Large intestine (tissue), 3 donors: Measurements from ENCODE around the gene LRIG2. TPM values are rescaled to one million over a fixed set of nuclear protein-coding genes. Genes with fewer than 3 reads are reported as not detected.
"Not testable (repeated sequence)": the region's sequence is repeated elsewhere in the genome, so short reads cannot be mapped to it uniquely, and the experiment has no call there.

Experiments used
- DNase-seq, 2 donors: peaks; one replicate each; pipeline versions ENCODE4 v3.0.0 to v3.0.0-alpha.2; 2013
- H3K27ac ChIP-seq: one replicate; pipeline ENCODE4 v1.5.1; 2013; ENCODE audit warnings: low read length
- H3K27me3 ChIP-seq: 2 replicates; pipeline ENCODE4 v1.6.1; 2013; ENCODE audit warnings: low read length; ENCODE audit not compliant: control insufficient read depth, insufficient read depth
- H3K36me3 ChIP-seq: 2 replicates; pipeline ENCODE4 v1.6.1; 2013; ENCODE audit warnings: low read length; ENCODE audit not compliant: control insufficient read depth, insufficient read depth
- H3K4me1 ChIP-seq: one replicate; pipeline ENCODE4 v1.6.1; 2013; ENCODE audit warnings: low read length; ENCODE audit not compliant: control insufficient read depth, insufficient read depth
- H3K4me3 ChIP-seq: one replicate; pipeline ENCODE4 v1.5.1; 2013; ENCODE audit warnings: low read length
- H3K9me3 ChIP-seq: one replicate; pipeline ENCODE4 v1.6.1; 2013; ENCODE audit warnings: mild to moderate bottlenecking, low read depth, low read length, moderate library complexity; ENCODE audit not compliant: control insufficient read depth
- whole genome bisulfite sequencing: methylation state at CpG from one replicate; pipeline ENCODE4 v1.1.5; 2013; ENCODE audit warnings: low lambda C conversion rate; ENCODE audit not compliant: insufficient coverage; 5-methylcytosine and 5-hydroxymethylcytosine counted together
- polyA plus RNA-seq: library from polyadenylated mRNA; unstranded; fragments of 120-200 nt; gene quantifications from one replicate; pipeline ENCODE4 v1.2.1, GENCODE V29; 2013

The LRIG2 gene
- polyA plus RNA-seq, 1 donor: 12.6 TPM

GRCh38 chr1:113040718-113041412 is 32.1 kb upstream of the LRIG2 start:
- H3K9me3 ChIP-seq: no peaks in the 10 kb centered on the region
- H3K27me3 ChIP-seq: no peaks in the 10 kb centered on the region
- H3K4me3 ChIP-seq: no peak overlapping the region
- no peak overlapping the region for H3K27ac ChIP-seq
- no CpG with 5 or more reads among the region's 8 CpGs for WGBS
- H3K36me3 ChIP-seq: no peaks in the 10 kb centered on the region
- peaks cover 24% of the 10 kb centered on the region for H3K4me1 ChIP-seq
- no peak for DNase-seq

DNA sequence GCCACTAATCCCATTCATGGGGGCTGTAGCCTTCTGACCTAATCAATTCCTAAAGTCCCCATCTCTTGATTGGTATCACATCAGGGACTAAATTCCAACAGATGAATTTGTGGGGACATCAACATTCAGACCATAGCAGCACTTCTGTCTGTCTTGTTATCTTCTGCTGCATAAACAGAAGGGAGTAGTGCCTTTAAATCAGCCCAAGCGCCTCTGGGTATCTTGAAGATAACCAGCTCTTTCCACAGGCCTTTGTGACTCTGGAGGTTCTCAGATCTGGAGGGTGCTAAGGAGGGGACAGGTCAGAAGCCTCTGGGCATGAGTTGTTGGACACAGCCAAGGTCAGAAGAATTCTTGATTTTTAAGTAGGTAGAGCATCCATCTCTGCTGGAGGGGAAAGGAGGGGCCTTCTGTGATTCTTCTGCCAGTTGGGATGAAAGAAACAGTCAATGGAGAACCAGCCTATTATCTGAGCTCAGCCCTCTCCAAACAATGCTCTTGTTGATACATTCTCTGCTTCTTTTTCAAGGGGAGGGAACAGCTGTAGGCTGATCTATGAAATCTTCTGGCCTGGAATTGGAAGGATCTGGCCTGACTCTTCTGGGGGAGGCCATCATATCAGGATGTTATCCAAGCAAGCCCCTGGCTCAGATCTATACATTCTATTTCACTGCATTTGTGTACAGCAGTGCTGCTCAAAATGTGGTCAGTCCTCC is 31.3 kb upstream of the LRIG2 start:
- Histone ChIP-seq H3K9me3 (no peaks in the 10 kb centered on the region), H3K27ac (peak overlapping the region; percentile 96), H3K36me3 (no peaks in the 10 kb centered on the region), H3K4me3 (no peak overlapping the region), H3K27me3 (no peaks in the 10 kb centered on the region), H3K4me1 (peaks cover 24% of the 10 kb centered on the region)
- WGBS: no CpG with 5 or more reads among the region's 1 CpG
- DNase-seq: no peak

DNA sequence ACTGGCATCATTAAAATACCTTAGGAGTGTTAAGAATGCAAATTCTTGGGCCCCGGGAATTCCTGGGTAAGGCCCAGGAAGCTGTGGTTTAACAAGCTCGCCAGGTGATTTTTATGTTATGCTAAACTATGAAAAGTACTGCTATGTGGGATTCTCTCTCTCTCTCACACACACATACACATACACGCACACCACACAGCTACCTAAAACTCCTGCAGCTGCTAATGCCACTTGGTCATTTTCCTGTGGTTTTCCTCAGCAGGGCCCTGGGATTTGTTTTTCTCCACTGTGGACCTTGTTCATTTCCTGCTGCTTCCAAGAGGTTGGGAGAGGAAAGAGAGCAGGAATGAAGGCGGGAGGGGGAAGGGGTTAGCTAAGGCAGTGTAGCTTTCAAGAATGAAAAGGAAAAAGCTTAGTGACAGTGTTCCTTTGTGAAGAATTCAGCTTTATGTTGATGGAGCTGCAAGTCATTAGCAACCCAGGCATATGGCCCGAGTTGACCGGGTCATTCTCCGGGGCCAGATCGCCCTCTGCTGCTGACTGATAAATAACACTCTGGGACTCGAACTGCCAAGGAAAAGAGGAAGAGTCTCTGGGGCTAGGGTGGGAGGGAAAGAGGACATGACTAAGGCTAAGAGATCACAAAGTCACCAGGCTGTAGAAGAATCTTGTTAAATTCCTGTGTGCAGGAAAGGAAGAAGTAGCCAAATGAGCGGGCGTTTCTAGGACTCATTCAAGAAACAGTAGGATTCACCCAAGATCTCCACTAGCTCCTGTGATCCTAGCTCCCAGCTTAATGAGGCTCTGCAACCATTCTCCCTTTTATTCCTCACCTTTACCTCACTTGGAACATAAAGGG is 30.5 kb upstream of the LRIG2 start:
- Histone ChIP-seq H3K36me3 (no peaks in the 10 kb centered on the region), H3K27ac (peak overlapping the region; percentile 96), H3K4me3 (no peak overlapping the region), H3K27me3 (no peaks in the 10 kb centered on the region), H3K4me1 (peaks cover 30% of the 10 kb centered on the region), H3K9me3 (no peaks in the 10 kb centered on the region)
- peak; percentile 64 to 75 for DNase-seq
- WGBS: 100% methylated on average over 1 of the region's 11 CpGs

DNA sequence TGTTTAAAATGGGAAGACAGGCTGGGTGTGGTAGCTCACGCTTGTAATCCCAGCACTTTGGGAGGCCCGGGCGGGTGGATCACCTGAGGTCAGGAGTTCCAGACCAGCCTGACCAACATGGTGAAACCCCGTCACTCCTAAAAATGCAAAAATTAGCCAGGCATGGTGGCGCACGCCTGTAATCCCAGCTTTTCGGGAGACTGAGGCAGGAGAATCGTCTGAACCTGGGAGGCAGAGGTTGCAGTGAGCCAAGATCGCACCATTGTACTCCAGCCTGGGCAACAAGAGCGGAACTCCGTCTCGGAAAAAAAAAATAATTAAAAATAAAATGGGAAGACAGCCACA is 29.9 kb upstream of the LRIG2 start:
- DNase-seq, H3K9me3 ChIP-seq: not testable (repeated sequence)
- H3K27ac ChIP-seq: peak overlapping the region; percentile 96

GRCh38 chr1:113046569-113046968 is 26.4 kb upstream of the LRIG2 start:
- H3K27me3 ChIP-seq: no peaks in the 10 kb centered on the region
- H3K4me1 ChIP-seq: peaks cover 37% of the 10 kb centered on the region
- no peak overlapping the region for H3K4me3 ChIP-seq
- WGBS: no CpG with 5 or more reads among the region's 4 CpGs
- DNase-seq: no peak
- H3K9me3 ChIP-seq: no peaks in the 10 kb centered on the region
- no peak overlapping the region for H3K27ac ChIP-seq
- no peaks in the 10 kb centered on the region for H3K36me3 ChIP-seq

More for the DNA sequence above, 29.9 kb upstream of the LRIG2 start:
- 96% methylated on average over 8 of the region's 12 CpGs for WGBS
- H3K27me3 ChIP-seq, H3K36me3 ChIP-seq, H3K4me3 ChIP-seq: not testable (repeated sequence)
- H3K4me1 ChIP-seq: peaks cover 34% of the 10 kb centered on the region

GRCh38 chr1:113048064-113048463 is 24.9 kb upstream of the LRIG2 start:
- DNase-seq: peak; percentile 81 to 91
- Histone ChIP-seq H3K27ac (peak overlapping the region; percentile 61), H3K4me1 (peaks cover 23% of the 10 kb centered on the region), H3K4me3 (no peak overlapping the region), H3K9me3 (no peaks in the 10 kb centered on the region), H3K36me3 (no peaks in the 10 kb centered on the region), H3K27me3 (no peaks in the 10 kb centered on the region)
- whole genome bisulfite sequencing: no CpG with 5 or more reads among the region's 3 CpGs

DNA sequence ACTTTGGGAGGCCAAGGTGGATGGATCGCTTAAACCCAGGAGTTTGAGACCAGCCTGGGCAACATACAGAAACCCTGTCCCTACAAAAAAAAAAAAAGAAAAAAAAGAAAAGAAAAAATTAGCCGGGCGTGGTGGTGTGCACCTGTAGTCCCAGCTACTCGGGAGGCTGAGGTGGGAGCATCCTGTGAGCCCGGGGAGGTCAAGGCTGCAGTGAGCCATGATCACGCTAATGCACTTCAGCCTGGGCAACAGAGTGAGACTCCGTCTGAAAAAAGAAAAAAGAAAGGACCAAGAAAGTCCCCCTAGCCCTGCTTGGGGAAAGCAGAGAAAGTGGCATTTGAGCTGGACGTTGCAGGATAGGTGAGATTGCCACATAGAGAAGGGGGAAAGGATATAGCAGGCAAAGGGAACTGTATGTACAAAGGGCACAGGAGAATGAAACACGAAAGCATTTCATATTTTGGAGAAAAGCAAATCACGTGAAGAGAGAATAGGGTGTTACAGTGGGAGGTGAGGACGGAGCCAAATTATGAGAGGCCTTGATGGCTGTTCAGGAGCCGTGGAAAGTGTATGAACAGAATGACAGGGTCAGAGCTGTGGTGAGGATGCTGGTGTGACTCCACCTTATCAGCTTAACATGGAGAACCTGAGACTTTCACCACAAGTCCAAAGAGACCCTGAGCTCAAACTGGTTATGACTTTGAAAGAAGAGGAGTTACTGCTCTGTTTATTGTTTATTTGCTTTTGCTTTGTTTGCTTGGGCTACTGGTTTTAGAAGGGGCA is 19.5 kb upstream of the LRIG2 start:
- Histone ChIP-seq H3K27ac (no peak overlapping the region), H3K9me3 (no peaks in the 10 kb centered on the region), H3K4me3 (no peak overlapping the region), H3K4me1 (peaks cover 23% of the 10 kb centered on the region), H3K27me3 (no peaks in the 10 kb centered on the region), H3K36me3 (no peaks in the 10 kb centered on the region)
- DNase-seq: peak; percentile 11 to 52
- WGBS: 54% methylated on average over 4 of the region's 12 CpGs

DNA sequence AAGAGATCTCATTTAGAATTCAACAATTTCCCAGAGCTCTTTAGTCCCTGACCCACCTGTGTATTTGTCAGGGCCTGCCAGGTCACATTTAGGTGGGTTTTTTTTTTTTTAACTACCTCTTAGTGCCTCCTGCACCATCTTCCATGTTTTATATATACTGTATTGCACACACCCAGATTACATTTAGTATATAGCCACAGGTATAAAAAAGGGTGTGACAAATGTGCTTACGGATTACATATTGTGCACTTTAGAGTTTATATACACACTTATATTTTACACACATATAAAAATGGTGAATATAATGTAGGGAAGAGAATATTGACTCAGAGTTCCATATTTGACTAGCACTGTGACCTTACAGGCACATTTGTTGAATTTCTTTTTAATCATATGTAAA is 17.4 kb upstream of the LRIG2 start:
- Histone ChIP-seq H3K36me3 (no peaks in the 10 kb centered on the region), H3K27me3 (no peaks in the 10 kb centered on the region), H3K4me3 (no peak overlapping the region), H3K9me3 (no peaks in the 10 kb centered on the region), H3K4me1 (peaks cover 32% of the 10 kb centered on the region), H3K27ac (no peak overlapping the region)
- WGBS: no CpG with 5 or more reads among the region's 1 CpG
- no peak for DNase-seq

DNA sequence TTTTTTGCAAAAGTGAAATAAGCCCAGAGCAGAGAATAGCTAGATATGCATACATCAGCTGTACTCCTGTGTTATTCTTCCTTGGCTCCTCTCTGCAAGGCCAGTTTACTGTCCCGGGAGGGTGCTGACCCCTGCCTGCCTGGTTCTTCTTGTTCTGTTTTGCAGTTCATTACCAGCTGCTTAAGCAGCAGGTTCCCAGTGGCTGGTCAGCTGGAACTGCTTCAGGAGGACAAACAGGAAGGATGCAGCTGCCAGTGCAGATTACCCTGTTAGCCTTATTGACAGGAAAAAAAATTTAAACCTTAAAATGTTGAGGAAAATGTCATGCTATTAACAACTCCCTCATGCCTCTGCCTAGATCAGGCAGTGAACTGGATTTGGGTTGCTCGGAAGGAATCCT is 16.0 kb upstream of the LRIG2 start:
- no peak overlapping the region for H3K27ac ChIP-seq
- no peak for DNase-seq
- H3K4me3 ChIP-seq: no peak overlapping the region
- no peaks in the 10 kb centered on the region for H3K27me3 ChIP-seq
- H3K36me3 ChIP-seq: no peaks in the 10 kb centered on the region
- peaks cover 32% of the 10 kb centered on the region for H3K4me1 ChIP-seq
- WGBS: no CpG with 5 or more reads among the region's 2 CpGs
- H3K9me3 ChIP-seq: no peaks in the 10 kb centered on the region
